GM12891 (cell line): ENCODE measurements around the gene LIPC.

Experiments
- DNase-seq: peaks from one replicate; pipeline ENCODE4 v3.0.0; 2011; ENCODE audit warnings: low spot score; ENCODE audit not compliant: insufficient read length
- FAIRE-seq: peaks from 2 replicates; lab custom pipeline; 2011; peaks lifted over from hg19 to GRCh38; lab: Jason Lieb, UNC
- PAX5 ChIP-seq: IDR thresholded peaks from 2 replicates; pipeline ENCODE4 v1.6.1; 2011; ENCODE audit warnings: low read length, moderate library complexity, mild to moderate bottlenecking; ENCODE audit not compliant: insufficient read depth, severe bottlenecking
- POLR2A ChIP-seq: IDR thresholded peaks from 2 replicates; pipeline ENCODE4 v1.6.1; 2011; ENCODE audit warnings: low read depth, low read length, control low read depth
- POLR2AphosphoS5 ChIP-seq: IDR thresholded peaks from 2 replicates; pipeline ENCODE4 v1.6.1; 2011; ENCODE audit warnings: low read depth, low read length, control low read depth
- POU2F2 ChIP-seq: IDR thresholded peaks from 2 replicates; pipeline ENCODE4 v1.6.1; 2011; ENCODE audit warnings: low read depth, mild to moderate bottlenecking, control low read depth, low read length, moderate library complexity
- SPI1 ChIP-seq: IDR thresholded peaks from 2 replicates; pipeline ENCODE4 v1.6.1; 2011; ENCODE audit warnings: low read depth, low read length, control low read depth
- TAF1 ChIP-seq: IDR thresholded peaks from 2 replicates; pipeline ENCODE4 v1.6.1; 2011; ENCODE audit warnings: low read depth, low read length, control low read depth

The LIPC gene

GRCh38 chr15:58538225-58538727, 106.5 kb downstream of the LIPC start:
- no peak for DNase-seq
- TF ChIP-seq PAX5 (no peak), POU2F2 (no peak), SPI1 (no peak), TAF1 (no peak), POLR2A (no peak), POLR2AphosphoS5 (no peak)
- FAIRE-seq: no peak

DNA sequence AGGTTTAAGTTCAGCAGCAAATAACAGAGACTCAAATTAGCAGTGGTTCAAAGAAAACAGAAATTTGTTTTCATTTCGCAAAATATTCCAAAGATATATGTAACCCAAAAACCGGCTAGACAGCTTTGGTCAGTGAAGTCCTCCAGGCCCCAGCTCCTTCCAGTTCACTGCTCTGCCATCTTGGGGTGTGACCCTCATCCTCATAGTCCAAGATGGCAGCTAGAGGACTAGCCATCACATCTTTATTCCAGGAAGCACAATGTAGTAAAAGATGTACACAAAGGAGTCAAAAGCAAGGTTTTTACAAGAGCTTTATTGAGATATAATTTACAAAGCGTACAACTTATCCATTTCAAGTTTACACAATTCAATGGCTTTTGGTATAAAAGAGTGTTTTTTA, 107.1 kb downstream of the LIPC start:
- FAIRE-seq: no peak
- TF ChIP-seq PAX5 (no peak), POLR2A (no peak), TAF1 (no peak), SPI1 (no peak), POLR2AphosphoS5 (no peak), POU2F2 (no peak)
- DNase-seq: no peak

DNA sequence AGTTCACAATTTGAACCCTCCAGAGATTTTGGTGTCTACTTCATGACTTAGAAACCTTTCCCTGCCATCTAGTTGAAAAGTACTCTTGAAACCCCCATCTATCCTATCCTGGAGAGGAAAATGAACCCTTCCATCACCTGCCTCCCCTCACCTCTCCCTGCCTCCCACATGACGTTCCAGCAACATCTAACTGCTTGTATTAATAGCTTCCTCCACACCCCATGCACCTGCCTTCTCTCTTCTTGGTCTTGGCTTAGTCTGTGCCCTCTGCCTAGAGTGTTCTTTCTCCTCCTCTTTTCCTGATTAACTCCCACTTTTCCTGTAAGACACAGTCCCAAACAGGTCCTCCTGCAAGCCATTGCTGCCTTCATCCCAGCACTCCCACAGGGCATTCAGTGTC, 107.8 kb downstream of the LIPC start:
- DNase-seq: no peak
- no peak for FAIRE-seq
- TF ChIP-seq PAX5 (no peak), POLR2AphosphoS5 (no peak), POU2F2 (no peak), TAF1 (no peak), SPI1 (no peak)

DNA sequence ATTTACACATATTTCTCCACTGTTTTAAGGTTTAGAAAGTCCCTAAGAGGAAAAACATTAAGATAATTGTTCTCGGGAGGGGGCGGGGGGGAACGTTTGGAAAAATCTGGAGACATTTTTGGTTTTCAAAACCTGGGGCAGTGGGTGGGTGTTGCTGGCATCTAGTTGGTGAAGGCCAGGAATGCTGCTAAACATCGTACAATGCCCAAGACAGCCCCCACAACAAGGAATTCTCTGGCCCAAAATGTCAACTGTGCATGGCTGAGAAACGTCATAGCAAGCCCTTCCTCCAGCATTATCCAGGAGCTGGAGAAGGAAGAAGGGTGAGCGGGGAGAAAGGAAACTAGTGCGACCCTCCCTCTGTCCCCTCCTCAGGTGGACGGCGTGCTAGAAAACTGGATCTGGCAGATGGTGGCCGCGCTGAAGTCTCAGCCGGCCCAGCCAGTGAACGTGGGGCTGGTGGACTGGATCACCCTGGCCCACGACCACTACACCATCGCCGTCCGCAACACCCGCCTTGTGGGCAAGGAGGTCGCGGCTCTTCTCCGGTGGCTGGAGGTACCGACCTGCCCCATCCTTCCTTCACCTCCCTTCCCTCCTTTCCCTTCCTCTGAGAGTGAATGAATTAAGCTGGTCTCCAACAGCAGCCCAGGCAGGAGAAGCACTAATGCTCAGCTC, 109.8 kb downstream of the LIPC start:
- no peak for DNase-seq
- TF ChIP-seq POLR2AphosphoS5: no peak
- no peak for FAIRE-seq

DNA sequence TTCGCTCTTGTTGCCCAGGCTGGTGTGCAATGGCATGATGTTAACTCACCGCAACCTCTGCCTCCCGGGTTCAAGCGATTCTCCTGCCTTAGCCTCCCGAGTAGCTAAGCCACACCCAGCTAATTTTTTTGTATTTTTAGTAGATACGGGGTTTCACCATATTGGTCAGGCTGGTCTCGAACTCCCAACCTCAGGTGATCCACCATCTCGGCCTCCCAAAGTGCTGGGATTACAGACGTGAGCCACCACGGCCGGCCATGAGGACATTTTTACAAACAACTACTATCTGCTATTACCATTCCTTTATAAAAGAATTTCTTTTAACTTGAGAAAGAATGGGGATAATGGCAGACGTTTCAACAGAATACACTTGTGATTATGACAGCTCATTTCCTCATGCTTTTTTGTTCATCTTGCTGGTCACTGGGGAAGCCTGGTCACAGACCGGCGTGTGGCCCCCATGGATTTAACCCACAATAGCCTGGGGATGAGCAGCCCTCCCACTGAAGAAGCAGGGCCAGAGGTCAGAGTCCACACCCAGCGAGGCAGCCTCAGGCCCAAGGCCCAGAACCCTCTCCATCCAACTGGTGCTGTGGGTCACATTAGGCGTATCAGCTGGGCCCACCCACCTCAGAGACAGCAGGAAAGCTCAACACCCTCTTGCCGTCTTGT, 112.0 kb downstream of the LIPC start:
- no peak for DNase-seq
- no peak for FAIRE-seq
- no peak for TF ChIP-seq PAX5
- TF ChIP-seq TAF1: no peak
- no peak for TF ChIP-seq SPI1
- no peak for TF ChIP-seq POLR2A
- no peak for TF ChIP-seq POU2F2
- TF ChIP-seq POLR2AphosphoS5: no peak

DNA sequence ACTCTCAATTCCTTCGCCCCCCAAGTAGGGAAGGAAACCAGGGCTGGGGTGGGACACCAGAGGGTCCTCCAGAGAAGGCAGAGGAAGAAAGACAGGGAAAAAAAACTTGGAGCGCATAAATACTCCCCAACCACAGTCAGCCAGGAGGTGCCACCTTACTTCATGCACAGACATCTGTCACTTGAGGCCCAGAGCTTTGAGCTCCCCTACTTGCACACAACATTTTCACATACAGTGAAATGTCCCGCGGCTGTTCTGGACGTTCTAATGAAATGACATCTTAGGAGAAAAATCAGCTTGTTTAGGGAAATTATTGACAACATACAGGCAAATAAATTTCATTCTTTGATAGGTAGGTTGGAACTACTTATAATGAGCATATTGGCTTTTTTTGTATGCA, 113.0 kb downstream of the LIPC start:
- FAIRE-seq (no peak), DNase-seq (no peak)
- TF ChIP-seq TAF1 (no peak), POU2F2 (no peak), SPI1 (no peak), PAX5 (no peak), POLR2AphosphoS5 (no peak), POLR2A (no peak)

DNA sequence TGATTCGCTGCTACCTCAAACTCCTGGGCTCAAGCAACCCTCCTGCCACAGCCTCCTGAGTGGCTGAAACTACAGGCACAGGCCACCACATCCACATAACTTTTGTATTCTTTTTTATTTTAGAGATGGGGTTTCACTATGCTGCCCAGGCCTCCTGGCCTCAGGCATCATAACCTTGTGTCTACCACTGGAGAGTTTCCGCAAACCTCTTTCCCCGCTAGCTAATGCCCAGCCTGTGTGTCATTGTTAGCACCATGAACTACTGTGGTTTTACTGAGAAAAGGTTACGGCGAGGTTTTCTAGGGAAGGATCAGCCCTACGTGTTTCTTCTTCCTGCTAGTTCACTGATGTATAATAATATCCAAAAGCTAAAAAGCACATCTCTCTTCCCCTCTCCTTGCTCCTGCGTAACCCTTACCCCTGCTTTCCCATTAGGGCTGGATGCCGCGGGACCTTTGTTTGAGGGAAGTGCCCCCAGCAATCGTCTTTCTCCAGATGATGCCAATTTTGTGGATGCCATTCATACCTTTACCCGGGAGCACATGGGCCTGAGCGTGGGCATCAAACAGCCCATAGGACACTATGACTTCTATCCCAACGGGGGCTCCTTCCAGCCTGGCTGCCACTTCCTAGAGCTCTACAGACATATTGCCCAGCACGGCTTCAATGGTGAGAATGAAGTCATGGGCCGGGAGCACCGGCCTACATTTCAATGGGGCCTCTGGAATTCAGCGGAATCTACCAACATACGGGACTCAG, 113.7 kb downstream of the LIPC start:
- no peak for FAIRE-seq
- no peak for DNase-seq
- TF ChIP-seq TAF1 (no peak), POLR2A (no peak), POLR2AphosphoS5 (no peak), PAX5 (no peak), SPI1 (no peak), POU2F2 (no peak)

- FAIRE-seq: no peak
- DNase-seq: no peak
- TF ChIP-seq TAF1: no peak
- no peak for TF ChIP-seq SPI1
- TF ChIP-seq POLR2AphosphoS5: no peak
- no peak for TF ChIP-seq PAX5
- TF ChIP-seq POU2F2: no peak
- no peak for TF ChIP-seq POLR2A
These were observed 114.3 kb downstream of the LIPC start for GRCh38 chr15:58546066-58546591.

GRCh38 chr15:58546635-58547627, 115.1 kb downstream of the LIPC start:
- DNase-seq (no peak), FAIRE-seq (no peak)
- TF ChIP-seq TAF1: no peak
- TF ChIP-seq POU2F2: no peak
- TF ChIP-seq POLR2A: no peak
- TF ChIP-seq PAX5: no peak
- no peak for TF ChIP-seq SPI1
- TF ChIP-seq POLR2AphosphoS5: no peak
